ENCODE data around the gene REPIN1. TPM values are rescaled to one million over a fixed set of nuclear protein-coding genes. Genes with fewer than 3 reads are reported as not detected.

Gene REPIN1
- total RNA-seq, 2 donors from 2014 or later = 48.9 to 50.5 TPM

DNA sequence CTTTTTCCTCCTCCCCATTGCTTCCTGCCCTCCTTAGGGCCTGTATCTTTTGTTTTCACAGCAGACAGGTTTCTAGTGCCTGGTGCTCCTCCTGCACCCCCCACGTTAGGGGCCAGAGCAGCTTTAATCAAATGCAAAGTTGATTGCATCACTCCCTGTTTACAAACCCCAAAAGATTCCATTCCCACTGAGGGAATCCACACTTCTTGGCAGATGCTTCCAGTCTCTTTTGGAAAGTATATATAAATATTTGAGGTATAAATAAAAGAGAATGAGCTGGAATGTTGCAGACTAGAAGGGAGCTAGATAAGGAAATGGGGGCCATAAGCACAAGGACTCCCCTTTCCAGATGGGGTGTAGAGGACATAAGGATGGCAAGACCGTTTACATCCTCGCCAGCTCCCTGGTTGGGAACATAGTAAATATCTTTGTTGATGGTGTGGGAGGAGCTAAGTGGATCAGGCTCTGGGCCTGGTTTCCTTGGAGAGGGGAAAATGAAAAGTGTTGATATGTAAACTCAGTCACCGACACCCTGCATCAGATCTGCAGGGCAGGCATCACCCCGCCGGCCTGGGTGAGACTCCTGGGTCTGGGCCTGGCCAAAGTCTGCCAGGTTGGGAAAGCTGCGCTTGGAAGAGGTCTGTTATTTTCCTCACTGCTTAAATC, 33.4 kb upstream of the REPIN1 start:
- intact Hi-C loops (cut with DNase I) = no loop called here
- DNase-seq (ENCODE audit: low spot score) = no peak

DNA sequence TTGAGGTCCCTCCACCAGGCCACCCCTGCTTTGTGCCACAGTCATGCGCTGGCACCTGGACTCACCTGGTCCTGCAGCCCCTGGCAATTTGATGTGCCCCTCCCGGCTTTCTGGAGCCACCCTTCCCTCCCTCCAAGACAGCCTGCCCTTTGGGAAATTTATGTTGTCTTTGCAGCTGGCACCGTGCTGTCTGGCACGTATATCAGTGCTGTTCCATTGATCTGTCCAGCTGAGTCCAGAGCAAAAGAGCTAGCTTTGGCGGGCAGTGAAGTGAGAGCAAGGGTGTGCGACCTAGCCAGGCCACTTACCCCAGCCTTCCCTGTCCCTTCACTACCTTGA, 32.9 kb upstream of the REPIN1 start:
- intact Hi-C loops (cut with DNase I) = no loop called here
- no peak for DNase-seq (ENCODE audit: low spot score)

DNA sequence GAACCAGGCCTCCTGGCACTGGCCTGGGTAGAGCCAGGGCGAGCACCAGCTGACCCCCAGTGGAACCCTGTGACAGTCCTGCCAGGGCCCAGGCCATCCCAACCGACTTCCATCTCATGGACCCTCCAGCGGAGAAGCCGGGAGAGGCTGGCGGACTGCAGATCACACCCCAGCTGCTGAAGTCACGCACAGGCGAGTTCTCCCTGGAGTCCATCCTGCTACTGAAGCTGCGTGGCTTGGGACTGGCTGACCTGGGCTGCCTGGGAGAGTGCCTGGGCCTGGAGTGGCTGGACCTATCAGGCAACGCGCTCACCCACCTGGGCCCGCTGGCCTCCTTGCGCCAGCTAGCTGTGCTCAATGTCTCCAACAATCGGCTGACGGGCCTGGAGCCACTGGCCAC, 31.9 kb upstream of the REPIN1 start:
- DNase-seq (ENCODE audit: low spot score) = no peak
- intact Hi-C loops (cut with DNase I) = no loop called here

DNA sequence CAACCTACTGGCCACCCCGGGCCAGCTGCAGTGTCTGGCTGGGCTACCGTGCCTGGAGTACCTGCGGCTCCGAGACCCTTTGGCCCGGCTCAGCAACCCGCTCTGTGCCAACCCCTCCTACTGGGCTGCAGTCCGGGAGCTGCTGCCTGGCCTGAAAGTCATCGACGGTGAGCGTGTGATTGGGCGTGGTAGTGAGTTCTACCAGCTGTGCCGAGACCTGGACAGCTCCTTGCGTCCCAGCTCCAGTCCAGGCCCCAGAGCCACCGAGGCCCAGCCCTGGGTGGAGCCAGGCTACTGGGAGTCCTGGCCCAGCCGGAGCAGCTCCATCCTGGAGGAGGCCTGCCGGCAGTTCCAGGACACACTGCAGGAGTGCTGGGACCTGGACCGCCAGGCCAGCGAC, 31.4 kb upstream of the REPIN1 start:
- no peak for DNase-seq (ENCODE audit: low spot score)
- intact Hi-C loops (cut with DNase I) = no loop called here

DNA sequence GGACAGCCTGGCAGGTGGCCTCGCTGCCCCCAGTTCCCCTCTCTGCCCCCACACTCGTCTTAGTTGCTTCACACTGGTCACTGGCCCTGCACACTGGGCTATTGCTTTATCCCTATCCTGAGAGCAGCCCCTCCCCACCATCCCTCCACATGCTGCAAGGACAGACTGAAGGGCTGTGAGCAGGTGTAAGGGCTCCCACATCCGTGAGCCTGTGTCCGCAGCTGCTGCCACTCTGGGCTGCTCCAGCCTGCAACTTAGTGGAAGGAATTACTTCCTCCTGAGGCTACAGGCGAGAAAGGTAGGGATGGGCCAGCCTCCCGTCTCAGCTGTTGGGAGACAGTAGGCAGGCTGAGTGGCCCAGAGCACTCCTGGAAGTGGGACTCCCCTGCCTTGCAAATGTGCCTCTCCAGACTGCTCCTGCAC, 31.0 kb upstream of the REPIN1 start:
- DNase-seq (ENCODE audit: low spot score) = no peak
- intact Hi-C loops (cut with DNase I) = no loop called here

DNA sequence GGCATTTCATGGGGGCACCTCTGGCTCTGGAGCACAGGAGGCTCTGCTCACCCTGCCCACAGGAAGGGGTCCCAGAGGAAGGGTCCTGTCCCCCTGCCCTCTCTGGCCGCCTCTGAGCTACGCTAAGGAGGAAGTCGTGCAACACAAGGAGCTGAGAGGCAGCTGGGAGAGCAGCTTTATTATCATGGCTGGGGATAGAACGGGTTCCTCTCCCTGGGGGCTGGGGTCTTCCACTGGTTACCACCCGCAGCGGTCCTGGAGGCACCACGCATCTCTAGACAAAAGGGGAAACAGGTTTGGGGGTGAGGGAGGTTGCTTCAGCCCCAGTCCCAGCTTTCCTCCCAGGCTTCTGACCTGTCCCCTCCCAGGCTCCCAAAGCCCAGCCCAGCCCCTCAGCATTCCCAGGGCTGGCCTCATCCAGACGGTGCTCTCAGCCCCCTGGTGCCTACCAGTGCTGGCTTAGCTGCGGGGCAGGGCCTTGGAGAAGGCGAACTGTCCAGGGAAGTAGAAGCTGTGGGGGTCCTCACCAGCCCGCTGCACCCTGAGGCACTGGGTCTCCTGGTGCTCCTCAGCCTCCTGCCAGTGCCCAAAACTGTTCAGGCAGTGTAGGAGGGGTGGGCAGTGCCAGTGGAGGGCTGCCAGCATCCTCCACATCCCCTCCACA, 30.3 kb upstream of the REPIN1 start:
- DNase-seq (ENCODE audit: low spot score) = no peak
- intact Hi-C loops (cut with DNase I) = no loop called here

DNA sequence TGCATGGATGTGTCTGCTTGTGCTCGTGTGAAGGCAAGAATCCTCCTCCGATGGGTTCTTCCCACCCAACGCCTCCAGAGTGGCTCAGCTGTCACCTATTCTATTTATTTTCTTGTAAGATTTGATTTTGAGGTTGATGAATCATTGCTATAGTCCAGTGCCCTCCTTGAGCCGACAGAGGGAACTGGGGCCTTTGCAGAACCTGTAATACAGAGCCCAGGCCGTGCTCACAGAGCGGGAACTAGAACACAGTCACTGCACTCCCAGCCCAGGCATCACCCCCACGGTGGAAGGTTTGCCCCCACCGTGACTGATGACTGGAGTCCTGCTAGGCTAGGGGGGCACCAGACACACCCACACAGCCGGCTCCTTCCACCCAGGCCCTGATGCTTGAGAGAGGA, 29.2 kb upstream of the REPIN1 start:
- DNase-seq (ENCODE audit: low spot score) = no peak
- intact Hi-C loops (cut with DNase I) = no loop called here

DNA sequence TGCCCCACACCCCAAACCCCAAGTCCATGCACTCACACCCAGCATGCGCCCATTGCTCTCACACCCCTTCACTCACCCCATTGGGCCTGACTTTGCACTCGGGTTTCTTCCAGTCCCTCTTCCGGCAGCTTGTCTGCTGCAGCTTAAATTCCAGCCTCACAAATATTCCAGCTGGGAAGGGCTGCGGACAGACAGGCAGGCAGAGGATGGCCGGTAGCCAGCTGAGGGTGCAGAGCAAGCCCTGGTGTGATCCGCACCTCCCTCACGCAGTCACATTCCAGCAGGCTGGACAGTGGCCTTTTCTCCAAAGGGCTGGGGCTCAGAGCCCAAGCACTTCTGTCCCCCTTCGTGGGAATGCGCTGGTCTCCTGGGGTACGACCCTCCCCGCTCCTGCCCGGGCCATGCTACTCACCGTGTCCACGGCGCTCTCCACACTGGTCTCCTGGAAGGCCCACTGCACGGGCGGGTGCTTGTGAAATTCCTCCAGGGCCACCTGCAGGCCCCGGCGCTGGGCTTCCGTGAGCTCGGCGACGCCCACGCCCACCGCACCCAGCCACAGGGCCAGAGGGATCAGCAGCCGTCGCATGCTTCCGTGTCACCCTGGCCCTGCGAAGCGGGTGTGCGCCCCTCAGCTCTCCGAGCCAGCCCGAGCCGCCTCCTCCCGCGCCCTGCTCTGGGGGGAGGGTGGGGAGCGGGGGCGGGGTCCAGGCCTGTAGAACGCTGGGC, 28.4 kb upstream of the REPIN1 start:
- no peak for DNase-seq (ENCODE audit: low spot score)
- intact Hi-C loops (cut with DNase I) = no loop called here

DNA sequence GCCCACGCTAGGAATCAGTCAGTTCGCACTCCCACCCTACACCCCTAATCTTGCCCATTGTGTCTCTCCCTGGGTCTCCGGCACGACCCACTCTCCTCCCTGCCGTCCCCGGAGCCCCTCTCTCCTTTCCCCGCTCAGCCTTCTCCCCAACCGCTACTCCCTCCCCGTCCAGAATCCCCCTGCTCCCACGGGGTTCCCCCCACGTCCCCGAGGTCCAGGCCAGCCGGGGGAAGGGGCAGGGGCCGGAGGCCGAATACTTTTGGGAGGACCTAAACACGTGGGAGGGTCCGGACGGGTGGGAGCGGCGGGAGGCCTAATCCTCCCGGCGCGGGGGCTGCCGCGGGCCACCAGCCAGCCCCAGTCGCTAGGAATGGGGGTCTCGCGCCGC, 27.8 kb upstream of the REPIN1 start:
- DNase-seq (ENCODE audit: low spot score) = no peak
- intact Hi-C loops (cut with DNase I) = no loop called here

DNA sequence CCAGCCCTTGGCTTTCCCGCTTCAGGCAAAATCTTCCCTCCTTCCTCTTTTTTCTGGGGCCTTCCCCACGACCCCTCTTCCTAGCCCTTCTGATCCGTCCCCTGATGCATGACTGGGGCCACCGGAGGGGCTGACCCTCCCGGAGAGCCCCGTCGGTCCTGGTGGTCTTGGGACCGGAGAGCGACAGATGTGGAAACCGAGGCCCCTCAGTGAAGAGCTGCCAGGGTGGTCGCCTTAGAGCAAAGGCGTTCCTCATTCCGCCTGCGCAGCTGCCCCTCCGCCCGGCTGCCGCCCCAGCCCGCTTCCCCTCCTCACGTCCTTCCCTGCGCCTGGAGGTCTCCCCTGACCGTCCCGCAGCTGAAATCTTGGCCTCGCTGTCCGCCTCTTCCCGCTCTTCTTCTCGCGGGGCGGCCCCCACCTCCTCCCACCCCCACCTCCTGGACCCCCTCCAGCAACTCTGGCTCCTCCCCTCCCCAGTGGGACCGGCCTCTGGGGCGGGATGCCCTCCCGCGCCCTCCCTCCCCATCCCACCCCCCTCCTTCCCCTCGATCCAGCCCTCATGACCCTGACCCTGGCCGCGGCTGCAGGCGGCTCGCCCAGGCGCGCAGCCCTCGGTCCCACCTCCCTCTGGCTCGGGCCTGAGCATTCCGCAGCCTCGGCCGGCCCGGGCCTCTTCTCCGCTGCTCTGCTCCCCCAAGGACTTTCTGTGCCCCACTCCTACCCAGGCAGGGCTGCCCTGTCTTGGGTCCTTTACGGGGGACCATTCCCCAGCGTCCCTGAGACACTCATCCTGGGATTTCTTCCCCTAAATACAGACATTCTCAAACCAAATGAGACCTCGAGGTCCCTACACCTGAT, 27.1 kb upstream of the REPIN1 start, which contains the start of gene RARRES2:
Gene RARRES2, minus strand, starts transcription at position 367 of the 858 bp plus-strand sequence. CDS start 1,020 bp downstream, outside the sequence.
- no peak for DNase-seq (ENCODE audit: low spot score)
- intact Hi-C loops (cut with DNase I) = no loop called here

DNA sequence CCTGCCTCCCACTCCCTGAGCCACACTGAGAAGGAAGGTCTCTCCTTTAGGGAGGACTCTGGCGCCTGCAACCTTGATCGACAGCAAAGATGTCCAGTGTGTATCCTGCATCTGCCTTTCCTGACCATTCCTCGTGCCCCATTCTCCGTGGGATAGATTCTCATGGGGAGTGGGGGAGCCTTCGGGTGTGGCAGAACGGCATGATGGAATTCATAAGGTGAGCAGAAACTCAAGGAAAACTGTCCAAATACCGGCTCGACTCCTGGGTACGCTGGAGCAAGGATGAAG, 26.6 kb upstream of the REPIN1 start:
- DNase-seq (ENCODE audit: low spot score) = no peak
- intact Hi-C loops (cut with DNase I) = no loop called here

DNA sequence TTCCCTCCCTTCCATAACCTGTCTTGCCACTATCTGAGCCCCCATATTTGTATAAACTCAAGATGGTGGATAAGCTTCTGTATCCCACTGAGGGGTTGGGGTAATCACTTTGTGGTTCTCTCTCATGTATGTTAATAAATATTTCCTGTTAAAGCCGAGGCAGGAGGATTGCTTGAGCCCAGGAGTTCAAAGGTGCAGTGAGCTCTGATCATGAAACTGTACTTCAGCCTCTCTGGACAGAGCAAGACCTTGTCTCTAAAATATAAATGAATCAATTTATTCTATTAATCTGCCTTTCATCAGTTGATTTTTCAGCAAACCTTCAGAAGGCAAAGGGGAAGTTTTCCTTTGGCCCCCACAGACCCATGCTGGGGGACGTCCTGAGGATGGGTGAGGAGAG, 25.4 kb upstream of the REPIN1 start:
- intact Hi-C loops (cut with DNase I) = no loop called here
- DNase-seq (ENCODE audit: low spot score) = no peak

DNA sequence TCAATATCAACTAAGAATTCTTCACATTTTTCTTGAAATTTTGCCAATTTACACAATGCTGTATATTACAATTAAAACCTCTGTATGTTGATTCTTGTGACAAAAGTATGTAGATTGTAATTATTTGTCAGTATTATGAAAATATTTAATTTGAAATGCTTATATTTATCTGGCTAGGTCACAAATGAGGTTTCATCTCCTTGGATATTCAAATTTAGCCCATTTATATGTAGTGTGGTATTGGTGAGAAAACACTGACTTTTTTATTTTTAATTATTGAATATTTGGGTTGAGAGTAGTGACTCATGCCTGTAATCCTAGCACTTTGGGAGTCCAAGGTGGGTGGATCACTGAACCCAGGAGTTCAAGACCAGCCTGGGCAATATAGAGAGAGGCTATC, 24.3 kb upstream of the REPIN1 start:
- DNase-seq (ENCODE audit: low spot score) = no peak
- intact Hi-C loops (cut with DNase I) = no loop called here

DNA sequence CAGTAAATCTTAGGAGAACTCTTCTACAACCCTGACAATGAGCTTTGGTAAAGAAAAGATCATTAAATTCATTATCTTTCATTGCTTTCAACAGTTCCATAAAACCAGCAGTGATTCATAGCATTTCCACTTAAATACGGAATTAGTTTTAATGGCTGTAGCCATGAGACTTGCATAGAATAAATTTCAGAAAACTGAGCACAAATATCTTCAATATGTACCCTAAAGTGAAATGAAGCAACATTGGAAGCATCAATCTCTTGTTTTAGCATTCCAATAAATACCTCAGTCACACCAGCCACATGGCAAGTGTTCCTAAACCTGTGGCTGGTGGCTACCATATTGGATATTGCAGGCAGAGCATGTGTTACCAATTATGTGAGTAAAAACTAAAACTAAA, 23.6 kb upstream of the REPIN1 start:
- DNase-seq (ENCODE audit: low spot score) = no peak
- intact Hi-C loops (cut with DNase I) = no loop called here

DNA sequence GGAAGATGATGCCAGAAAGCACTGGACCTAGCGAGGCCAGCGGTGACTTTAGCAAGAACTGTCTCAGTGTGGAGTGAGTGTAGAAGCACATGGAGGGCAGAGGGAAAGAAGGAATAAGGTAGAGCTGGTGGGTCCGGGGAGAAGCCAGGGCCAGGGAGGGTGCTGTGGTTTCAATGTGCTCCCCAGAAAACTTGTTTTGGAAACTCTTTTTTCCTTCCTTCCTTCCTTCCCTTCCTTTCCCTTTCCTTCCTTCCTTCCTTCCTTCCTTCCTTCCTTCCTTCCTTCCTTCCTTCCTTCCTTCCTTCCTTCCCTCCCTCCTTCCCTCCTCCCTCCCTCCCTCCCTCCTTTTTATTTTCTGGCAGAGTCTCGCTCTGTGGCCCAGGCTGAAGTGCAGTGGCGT, 21.7 kb upstream of the REPIN1 start:
- DNase-seq (ENCODE audit: low spot score) = no peak
- intact Hi-C loops (cut with DNase I) = no loop called here

DNA sequence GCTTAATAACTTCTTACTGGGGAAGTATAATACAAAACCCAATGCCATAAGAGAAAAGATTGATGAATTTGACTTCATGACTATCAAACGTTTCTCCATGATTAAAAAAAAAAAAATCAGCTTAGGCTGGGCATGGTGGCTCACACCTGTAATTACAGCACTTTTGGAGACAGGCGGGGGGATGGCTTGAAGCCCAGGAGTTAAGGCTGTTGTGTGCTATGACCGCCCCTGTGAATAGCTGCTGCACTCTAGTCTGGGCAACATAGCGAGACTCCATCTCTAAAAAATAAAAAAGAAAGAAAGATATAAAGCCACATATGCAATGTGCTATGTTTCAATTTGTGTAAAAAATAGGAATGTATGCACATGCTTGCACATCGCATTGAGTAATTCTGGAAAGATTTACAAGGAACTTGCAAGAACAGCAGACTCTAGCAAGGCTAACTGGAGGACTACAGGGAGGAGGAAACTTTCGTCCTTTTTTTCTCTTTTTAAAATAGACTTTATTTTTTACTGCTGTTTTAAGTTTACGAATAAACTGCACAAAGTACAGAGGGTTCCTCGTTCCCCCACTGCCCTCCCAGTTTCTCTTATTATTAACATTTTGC, 16.9 kb upstream of the REPIN1 start:
- intact Hi-C loops (cut with DNase I) = loop anchor here in 1 of 2 donors (1.0 kb wide), 1 partner anchor 34 kb away; no protein-coding TSS in a partner anchor
- no peak for DNase-seq (ENCODE audit: low spot score)

DNA sequence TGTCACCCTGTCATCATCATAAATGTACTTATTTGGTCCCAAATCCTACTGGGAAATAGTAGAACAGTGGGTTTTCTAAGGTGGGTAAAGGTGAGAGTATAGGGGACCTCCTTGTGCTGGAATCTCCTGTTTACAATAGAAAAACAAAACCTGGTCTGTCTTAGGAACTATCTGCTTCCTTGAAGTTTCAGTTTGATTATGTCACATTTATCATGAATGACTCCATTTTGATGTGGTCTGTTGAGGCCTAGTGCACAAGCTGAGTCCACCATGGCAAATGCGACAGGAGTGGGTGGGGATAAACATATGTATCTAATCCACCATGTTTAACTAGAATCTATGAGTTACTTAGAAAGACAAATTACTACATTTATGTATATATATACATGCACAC, 13.0 kb upstream of the REPIN1 start:
- no peak for DNase-seq (ENCODE audit: low spot score)
- intact Hi-C loops (cut with DNase I) = no loop called here

DNA sequence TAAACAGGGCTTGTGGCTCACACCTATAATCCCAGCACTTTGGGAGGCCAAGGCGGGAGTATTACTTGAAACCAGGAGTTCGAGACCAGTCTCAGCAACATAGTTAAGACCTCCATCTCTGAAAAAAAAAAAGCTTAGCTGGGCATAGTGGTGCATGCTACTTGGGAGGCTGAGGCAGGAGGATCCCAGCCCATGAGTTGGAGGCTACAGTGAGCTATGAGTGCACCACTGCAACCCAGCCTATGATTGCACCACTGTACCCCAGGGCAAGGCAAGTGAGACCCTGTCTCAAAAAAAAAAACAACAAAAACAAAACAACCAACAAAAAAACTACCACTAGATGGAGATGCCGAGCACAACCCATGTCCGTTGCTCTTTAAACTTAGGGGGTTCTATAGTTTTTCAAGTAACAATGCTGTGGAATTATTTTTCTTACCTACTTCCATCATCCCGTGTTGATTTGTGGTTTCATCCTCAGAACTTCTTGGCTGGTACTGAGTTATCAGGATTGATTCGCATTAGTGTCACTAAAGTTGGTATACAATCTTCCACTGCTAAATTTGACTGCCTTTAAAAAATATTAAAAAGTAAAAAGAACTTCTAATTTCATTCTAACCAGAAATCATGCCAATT, 12.2 kb upstream of the REPIN1 start:
- intact Hi-C loops (cut with DNase I) = no loop called here
- no peak for DNase-seq (ENCODE audit: low spot score)

DNA sequence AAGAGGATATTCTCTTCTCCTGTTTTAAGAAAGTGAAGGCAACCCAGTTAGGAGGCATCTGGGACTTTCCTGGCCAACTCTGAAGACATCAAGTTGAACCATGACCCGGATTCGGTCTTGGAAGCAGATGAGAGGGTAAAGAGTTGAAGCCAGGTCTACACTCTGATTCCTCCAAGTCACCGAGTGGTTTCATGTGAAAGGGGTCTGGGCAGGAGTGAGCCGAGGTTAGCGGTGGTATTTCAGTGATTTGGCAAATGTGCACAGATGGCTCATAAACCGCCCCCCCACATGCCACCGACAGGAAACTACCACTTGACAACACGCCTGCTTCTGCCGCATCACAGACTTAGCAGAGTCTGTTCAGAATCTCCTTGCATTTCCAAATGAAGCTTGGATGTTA, 11.4 kb upstream of the REPIN1 start:
- intact Hi-C loops (cut with DNase I) = no loop called here
- DNase-seq (ENCODE audit: low spot score) = no peak

Measured in posterior vena cava (tissue), 2 donors.